Left lobe of liver (tissue), 2 donors: Measurements from ENCODE around the gene LARP4. TPM values are rescaled to one million over a fixed set of nuclear protein-coding genes. Genes with fewer than 3 reads are reported as not detected.
"Not testable (repeated sequence)": the region's sequence is repeated elsewhere in the genome, so short reads cannot be mapped to it uniquely, and the experiment has no call there.

Experiments
- ATAC-seq: fragments of 200-7000 bp; cut with Tn5 transposase; one replicate; pipeline ENCODE4 v1.9.1; 2020; ENCODE audit warnings: mild to moderate bottlenecking, moderate library complexity
- DNase-seq: peaks from one replicate; pipeline ENCODE4 v3.0.0-alpha.2; 2020; ENCODE audit warnings: low spot score
- total RNA-seq: library from RNA; stranded (reverse); gene quantifications from one replicate; pipeline ENCODE4 v1.2.1, GENCODE V29; 2021
- donor health status: DM: no; HTN: no; CAD: no; lungs with moderate emphysema.
- donor health status: DM: no; HTN: yes; CAD: no.

Gene LARP4
- total RNA-seq, 1 donor from 2014 or later: 67.1 TPM

- not testable (repeated sequence) for ATAC-seq, DNase-seq
These were observed 121.1 kb downstream of the LARP4 start for GRCh38 chr12:50521781-50522180.

- ATAC-seq (peak; percentile 24), DNase-seq (no peak)
These were observed 123.1 kb downstream of the LARP4 start for GRCh38 chr12:50523772-50524171.

DNA sequence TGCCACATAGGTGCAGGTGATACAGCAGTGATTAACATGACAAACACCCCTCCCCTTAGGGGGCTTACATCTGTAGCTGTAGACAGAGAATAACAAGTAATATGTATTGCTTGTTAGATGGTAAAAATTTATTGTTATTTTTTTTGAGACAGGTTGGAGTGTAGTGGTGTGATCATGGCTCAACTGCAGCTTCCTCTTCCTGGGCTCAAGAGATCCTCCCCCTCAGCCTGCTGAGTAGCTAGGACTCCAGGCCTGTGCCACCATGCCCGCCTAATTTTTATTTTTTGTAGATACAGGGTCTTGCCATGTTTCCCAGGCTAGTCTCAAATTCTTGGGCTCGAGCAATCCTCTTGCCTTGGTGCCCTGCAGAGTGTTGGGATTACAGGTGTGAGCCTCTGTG, 123.9 kb downstream of the LARP4 start:
- no peak for ATAC-seq
- no peak for DNase-seq

DNA sequence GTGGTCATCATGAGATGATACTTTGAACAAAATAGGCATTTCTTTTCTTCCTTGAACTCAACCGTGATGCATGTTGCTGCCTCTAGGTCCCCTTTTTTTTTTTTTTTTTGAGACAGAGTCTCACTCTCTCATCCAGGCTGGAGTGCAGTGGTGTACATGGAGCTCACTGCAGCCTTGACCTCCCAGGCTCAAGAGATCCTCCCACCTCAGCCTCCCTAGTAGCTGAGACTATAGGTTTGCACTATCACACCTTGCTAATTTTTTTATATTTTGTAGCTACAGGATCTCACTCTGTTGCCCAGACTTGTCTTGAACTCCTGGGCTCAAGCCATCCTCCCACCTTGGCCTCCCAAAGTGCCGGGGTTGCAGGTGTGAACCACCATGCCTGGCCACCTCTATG, 124.7 kb downstream of the LARP4 start:
- no peak for DNase-seq
- no peak for ATAC-seq

GRCh38 chr12:50527359-50527726, 126.7 kb downstream of the LARP4 start:
- no peak for DNase-seq
- ATAC-seq: no peak

GRCh38 chr12:50528800-50529199, 128.1 kb downstream of the LARP4 start:
- no peak for ATAC-seq
- no peak for DNase-seq

DNA sequence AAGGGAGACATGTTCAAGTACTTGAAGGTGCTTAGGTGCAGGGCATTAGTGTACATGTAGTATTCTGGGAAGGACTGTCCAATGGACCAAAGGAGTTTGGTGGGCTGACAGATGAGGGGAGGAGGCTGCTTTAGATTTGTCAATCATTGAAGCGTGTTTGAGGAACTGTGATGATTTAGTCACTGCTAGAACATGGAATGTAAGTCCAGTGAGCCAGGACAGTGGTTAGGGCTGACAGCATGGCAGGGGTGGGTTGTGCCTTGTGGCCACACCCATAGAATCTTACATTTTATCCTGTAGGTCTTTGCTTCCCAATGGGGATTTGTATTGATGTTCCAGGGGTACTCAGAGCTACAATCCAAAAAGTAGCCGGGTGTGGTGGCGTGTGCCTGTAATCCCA, 128.7 kb downstream of the LARP4 start:
- ATAC-seq (no peak), DNase-seq (no peak)

Other genes starting within 250 kb of the LARP4 start
- 6.5 TPM for gene CERS5, start 233.5 kb upstream of the LARP4 start, total RNA-seq
- gene LIMA1, start 117.4 kb upstream of the LARP4 start, total RNA-seq: 8.7 TPM
- not detected for gene FAM186A, start 4.3 kb upstream of the LARP4 start, total RNA-seq
- gene DIP2B, start 104.1 kb downstream of the LARP4 start, total RNA-seq: 13.2 TPM